HG03103 (cell line): ENCODE data around the gene NUDT1.

Experiments
- ATAC-seq: cut with Tn5 transposase; IDR thresholded peaks from one replicate; pipeline ENCODE4 v1.9.1; 2021; ENCODE audit warnings: low read depth; ENCODE audit not compliant: unreplicated experiment

Gene NUDT1

GRCh38 chr7:2204446-2204845, 37.6 kb upstream of the NUDT1 start:
- ATAC-seq = no peak

- ATAC-seq = no peak
Observed at GRCh38 chr7:2205036-2205780, 36.8 kb upstream of the NUDT1 start.

GRCh38 chr7:2208712-2209111, 33.3 kb upstream of the NUDT1 start:
- no peak for ATAC-seq

GRCh38 chr7:2209146-2209960, 32.7 kb upstream of the NUDT1 start:
- peak; percentile 51 for ATAC-seq

- no peak for ATAC-seq
Observed at GRCh38 chr7:2209961-2210323, 32.1 kb upstream of the NUDT1 start.

DNA sequence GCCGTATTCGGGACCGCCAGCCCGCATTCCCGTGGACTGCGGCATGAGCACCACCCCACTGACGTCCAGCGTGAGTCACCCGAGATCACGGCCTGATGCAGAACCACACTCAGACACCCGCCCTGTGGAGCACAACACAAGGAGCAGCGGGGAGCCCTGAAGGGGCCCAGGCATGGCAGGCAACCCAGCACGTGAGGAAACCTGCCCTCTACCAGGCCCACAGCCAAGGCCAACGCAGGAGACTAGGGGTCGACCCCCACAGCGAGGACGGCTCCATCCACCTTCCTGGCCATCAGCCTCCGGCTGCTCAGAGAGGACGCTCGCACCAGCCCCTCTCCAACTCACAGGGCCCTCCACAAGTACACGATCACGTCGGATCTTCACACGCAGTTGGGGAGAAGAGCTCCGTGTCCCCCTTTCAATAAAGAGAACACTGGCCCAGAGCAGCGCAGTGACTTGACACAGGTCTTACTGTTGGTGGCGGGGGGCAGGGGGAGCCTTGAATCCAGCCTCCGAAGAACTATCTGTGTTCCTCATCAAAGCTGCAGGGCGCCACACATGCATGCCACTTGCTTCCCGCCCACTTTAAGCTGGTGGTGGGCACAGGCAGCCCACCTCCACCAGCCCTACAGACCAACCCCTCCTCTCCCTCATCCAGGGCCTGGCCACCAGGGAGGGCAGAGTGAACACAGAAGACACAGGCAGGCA, 31.3 kb upstream of the NUDT1 start:
- ATAC-seq = no peak

DNA sequence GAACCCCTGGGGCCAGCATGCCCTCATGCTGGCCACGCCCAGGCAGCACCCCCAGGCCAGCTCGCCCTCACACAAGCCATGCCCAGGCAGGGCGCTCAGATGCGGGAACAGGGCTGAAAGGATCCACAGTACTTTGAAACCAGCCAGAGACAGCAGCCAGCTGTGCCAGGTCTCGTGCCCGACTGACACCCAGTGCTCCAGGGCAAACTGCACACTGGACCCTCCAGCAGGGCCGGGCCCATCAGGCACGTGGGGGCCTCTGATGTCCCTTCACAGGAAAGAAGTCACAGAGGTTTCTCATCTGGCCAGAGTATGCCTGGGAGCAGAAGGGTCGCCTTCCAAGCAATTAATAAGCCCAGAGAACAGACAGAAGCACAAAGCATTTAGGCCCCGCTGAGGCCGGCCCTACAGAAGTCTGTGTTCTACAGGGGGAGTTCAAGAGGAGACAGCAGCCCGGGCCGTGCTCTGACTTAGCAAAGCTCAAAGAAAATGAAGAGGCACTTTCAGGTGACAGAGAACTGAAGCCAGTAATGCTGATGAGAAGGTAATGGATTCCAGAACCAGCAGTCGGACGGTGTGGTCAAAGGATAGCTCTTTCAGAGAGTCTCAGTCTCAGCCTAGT, 30.7 kb upstream of the NUDT1 start:
- no peak for ATAC-seq

DNA sequence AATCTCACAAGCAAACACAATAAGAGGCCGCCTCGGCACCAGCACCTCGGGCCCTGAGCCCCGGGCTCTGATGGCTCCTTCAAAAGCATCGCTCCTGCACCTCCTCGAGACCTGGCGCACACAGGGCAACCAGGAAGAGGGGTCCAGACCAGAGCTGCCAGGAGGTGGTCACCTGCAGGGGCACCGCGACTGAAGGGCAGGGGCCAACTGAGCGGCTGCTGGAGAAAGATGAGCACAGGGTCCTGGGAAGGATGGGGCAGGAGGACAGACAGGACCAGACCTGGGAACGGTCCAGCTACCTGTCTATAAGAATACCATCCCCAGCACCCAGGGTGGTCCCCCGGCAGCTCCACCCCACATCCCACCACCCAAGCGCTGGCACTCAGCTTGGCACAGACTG, 30.1 kb upstream of the NUDT1 start:
- no peak for ATAC-seq

- no peak for ATAC-seq
Observed at GRCh38 chr7:2212906-2213305, 29.1 kb upstream of the NUDT1 start.

GRCh38 chr7:2213551-2214215, 28.3 kb upstream of the NUDT1 start:
- ATAC-seq = no peak

- ATAC-seq = no peak
Observed at GRCh38 chr7:2214636-2215035, 27.4 kb upstream of the NUDT1 start.

GRCh38 chr7:2215851-2216250, 26.2 kb upstream of the NUDT1 start:
- ATAC-seq = no peak

DNA sequence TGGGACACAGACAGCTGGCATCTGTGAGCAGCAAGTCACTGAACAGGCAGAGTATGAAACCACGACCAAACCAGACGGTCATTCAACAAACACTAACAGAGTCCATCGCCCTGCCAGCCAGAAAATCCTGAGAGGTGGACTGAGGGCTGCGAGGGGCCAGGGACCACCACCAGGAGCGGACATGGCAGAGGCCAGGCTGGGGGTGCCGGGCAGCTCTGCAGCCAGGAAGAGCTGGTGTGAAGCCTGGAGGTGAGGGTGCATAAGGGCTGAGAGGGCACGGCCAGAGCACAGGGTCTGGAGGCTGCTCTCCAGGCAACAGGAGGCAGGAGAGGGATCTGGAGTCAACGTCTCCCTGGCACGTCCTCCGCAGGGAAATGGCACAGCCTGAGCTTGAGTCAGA, 24.8 kb upstream of the NUDT1 start:
- ATAC-seq = no peak

- ATAC-seq = no peak
Observed at GRCh38 chr7:2217716-2218443, 24.1 kb upstream of the NUDT1 start.

- ATAC-seq = no peak
Observed at GRCh38 chr7:2218444-2218785, 23.6 kb upstream of the NUDT1 start.

DNA sequence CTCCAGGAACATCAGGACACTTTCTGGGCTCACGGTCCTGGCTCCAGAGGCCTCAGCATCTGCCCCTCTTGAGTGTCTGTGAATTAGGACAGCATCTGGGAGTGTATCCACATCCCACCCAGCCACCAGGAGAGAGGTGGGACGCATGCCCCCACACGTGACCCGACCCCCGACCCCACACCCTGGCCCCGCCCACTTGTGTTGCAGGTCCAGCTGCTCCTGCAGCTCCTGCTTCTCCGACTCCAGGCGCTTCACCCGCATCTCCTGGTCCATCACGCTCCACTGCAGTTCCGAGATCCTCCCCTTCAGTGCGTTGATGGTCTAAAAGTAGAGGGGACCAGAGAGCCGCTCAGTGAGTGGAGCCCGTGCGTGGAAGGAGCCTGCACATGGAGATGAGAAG, 22.9 kb upstream of the NUDT1 start:
- no peak for ATAC-seq

DNA sequence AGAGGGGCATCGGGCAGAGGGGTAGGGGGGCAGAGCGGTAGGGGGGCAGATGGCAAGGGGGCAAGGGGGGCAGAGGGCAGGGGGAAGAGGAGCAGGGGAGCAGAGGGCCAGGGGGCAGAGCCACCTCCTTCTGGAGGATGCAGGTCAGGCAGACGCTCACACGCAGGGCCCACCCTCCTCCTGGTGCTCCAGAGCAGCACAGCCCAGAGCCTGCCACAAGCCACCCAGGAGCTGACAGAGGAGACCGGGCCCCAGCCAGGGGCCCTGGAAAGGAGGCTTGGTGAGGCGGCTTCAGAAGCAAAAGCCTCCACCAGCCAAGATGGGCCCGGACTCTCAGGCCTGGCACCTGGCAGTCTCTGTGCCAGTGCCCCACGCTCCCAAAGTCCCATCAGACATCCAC, 22.4 kb upstream of the NUDT1 start:
- ATAC-seq = no peak

GRCh38 chr7:2220030-2220429, 22.0 kb upstream of the NUDT1 start:
- no peak for ATAC-seq

DNA sequence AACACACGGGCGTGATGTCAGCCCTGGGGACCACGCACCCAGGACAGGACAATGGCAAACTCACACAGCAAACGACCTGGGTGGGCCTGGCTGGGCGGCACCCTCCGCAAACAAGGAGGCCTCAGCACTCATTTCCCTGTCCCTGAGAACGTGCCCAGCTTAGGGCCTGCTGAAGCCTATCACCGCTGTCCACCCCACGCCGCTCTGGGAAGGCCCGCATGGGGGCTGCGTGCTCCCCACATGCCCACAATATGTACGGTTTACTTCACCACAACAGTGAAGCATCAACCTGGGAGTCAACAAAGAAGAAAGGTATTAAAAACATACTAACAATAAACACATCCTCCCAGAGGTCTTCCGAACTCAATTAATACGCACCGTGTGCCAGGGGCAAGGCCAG, 21.5 kb upstream of the NUDT1 start:
- no peak for ATAC-seq

DNA sequence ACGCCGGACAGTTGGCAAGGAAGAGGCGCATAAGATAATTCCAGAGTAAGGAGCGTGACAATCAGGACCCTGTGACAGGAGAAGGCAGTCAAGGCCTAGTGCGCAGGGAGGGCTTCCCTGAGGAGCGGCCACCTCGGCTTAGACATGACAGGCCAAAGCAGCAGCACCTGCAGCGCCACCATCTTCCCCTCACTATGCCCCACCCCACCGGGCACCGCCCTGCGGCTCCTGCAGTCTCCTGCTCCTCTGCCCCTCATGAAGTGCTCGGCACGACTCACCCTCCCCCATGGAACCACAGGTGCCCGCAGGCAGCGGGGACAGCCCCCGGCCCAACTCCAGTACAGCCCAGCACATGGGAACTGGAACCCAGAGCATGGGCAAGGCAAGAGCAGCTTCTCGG, 21.1 kb upstream of the NUDT1 start:
- no peak for ATAC-seq
